ENCODE results near the gene BAZ2B.

Gene BAZ2B

GRCh38 chr2:159604159-159604558 is 12.2 kb downstream of the BAZ2B start:
- Histone ChIP-seq H3K4me3 (ENCODE audit: low read length) (no peak overlapping the region), H3K4me1 (ENCODE audit: insufficient read depth, low read length) (peaks cover 11% of the 10 kb centered on the region)

DNA sequence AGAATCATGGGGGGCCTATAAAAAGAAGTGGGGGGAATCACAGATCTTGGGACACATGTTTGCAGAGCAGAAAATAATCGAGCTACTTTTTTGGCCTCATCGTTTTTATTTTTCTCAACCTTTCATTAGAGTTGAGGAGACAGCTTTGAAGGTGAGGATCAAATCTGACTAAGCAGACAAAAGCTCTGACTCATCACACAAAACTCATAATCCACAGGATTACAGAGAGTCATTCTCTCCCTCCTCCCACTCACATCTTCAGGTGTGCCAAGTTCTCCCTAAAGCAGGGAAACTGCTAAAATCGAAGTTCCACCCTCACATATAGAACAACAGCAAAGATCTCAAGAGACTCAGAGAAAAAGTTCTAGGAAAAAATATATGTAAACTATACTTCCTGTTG is 15.6 kb downstream of the BAZ2B start:
- no peak overlapping the region for H3K9ac ChIP-seq (ENCODE audit: low read depth, low read length)
- peaks cover 5% of the 10 kb centered on the region; the same call in 1 of the 2 replicates for H3K4me1 ChIP-seq (ENCODE audit: insufficient read depth, low read length)
- H3K4me3 ChIP-seq (ENCODE audit: low read length), result no peak overlapping the region
- H3K27me3 ChIP-seq (ENCODE audit: insufficient read depth, low read length), result no peaks in the 10 kb centered on the region
- no peak overlapping the region for H3K27ac ChIP-seq (ENCODE audit: low read length)
- no peaks in the 10 kb centered on the region for H3K9me3 ChIP-seq (ENCODE audit: insufficient read depth, low read depth, low read length)
- no peaks in the 10 kb centered on the region for H3K36me3 ChIP-seq (ENCODE audit: insufficient read depth, low read depth, low read length)

More at GRCh38 chr2:159604159-159604558, 12.2 kb downstream of the BAZ2B start:
- no peaks in the 10 kb centered on the region for H3K36me3 ChIP-seq (ENCODE audit: insufficient read depth, low read depth, low read length)
- no peaks in the 10 kb centered on the region for H3K27me3 ChIP-seq (ENCODE audit: insufficient read depth, low read length)
- H3K27ac ChIP-seq (ENCODE audit: low read length), result no peak overlapping the region
- H3K9ac ChIP-seq (ENCODE audit: low read depth, low read length), result no peak overlapping the region
- no peaks in the 10 kb centered on the region for H3K9me3 ChIP-seq (ENCODE audit: insufficient read depth, low read depth, low read length)

GRCh38 chr2:159595410-159596046 is 20.8 kb downstream of the BAZ2B start:
- Histone ChIP-seq H3K4me1 (ENCODE audit: insufficient read depth, low read length) (no peaks in the 10 kb centered on the region), H3K27ac (ENCODE audit: low read length) (no peak overlapping the region), H3K9me3 (ENCODE audit: insufficient read depth, low read depth, low read length) (no peaks in the 10 kb centered on the region)

GRCh38 chr2:159592441-159592840 is 23.9 kb downstream of the BAZ2B start:
- H3K9me3 ChIP-seq (ENCODE audit: insufficient read depth, low read depth, low read length), result no peaks in the 10 kb centered on the region
- H3K4me1 ChIP-seq (ENCODE audit: insufficient read depth, low read length), result no peaks in the 10 kb centered on the region
- no peak overlapping the region for H3K4me3 ChIP-seq (ENCODE audit: low read length)
- no peaks in the 10 kb centered on the region for H3K36me3 ChIP-seq (ENCODE audit: insufficient read depth, low read depth, low read length)
- no peaks in the 10 kb centered on the region for H3K27me3 ChIP-seq (ENCODE audit: insufficient read depth, low read length)
- no peak overlapping the region for H3K9ac ChIP-seq (ENCODE audit: low read depth, low read length)
- no peak overlapping the region for H3K27ac ChIP-seq (ENCODE audit: low read length)

More at GRCh38 chr2:159595410-159596046, 20.8 kb downstream of the BAZ2B start:
- Histone ChIP-seq H3K9ac (ENCODE audit: low read depth, low read length) (no peak overlapping the region), H3K27me3 (ENCODE audit: insufficient read depth, low read length) (no peaks in the 10 kb centered on the region), H3K36me3 (ENCODE audit: insufficient read depth, low read depth, low read length) (no peaks in the 10 kb centered on the region), H3K4me3 (ENCODE audit: low read length) (no peak overlapping the region)

DNA sequence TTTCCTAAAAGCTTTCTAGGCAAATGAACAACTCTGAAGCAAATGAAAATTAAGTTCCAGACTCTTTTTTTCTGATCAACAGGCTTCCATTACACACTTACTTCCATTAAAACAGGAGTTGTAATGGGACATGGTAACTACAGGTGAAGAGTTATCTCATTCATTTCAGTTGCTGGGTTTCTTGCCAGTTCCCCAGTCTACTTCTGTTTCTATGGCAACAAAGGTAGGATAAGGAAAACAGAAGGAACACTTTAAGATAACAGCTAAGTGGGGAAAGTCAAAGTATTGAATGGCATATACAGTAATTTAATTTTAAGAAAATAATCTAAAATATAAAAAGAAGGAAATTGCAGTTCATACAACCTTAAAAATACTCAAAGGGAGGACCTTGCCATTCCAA is 25.1 kb downstream of the BAZ2B start:
- no peaks in the 10 kb centered on the region for H3K4me1 ChIP-seq (ENCODE audit: insufficient read depth, low read length)
- no peak overlapping the region for H3K4me3 ChIP-seq (ENCODE audit: low read length)
- no peaks in the 10 kb centered on the region for H3K36me3 ChIP-seq (ENCODE audit: insufficient read depth, low read depth, low read length)
- H3K9ac ChIP-seq (ENCODE audit: low read depth, low read length), result no peak overlapping the region
- H3K27ac ChIP-seq (ENCODE audit: low read length), result no peak overlapping the region
- no peaks in the 10 kb centered on the region for H3K9me3 ChIP-seq (ENCODE audit: insufficient read depth, low read depth, low read length)
- no peaks in the 10 kb centered on the region for H3K27me3 ChIP-seq (ENCODE audit: insufficient read depth, low read length)

- no peaks in the 10 kb centered on the region for H3K36me3 ChIP-seq (ENCODE audit: insufficient read depth, low read depth, low read length)
- no peaks in the 10 kb centered on the region for H3K27me3 ChIP-seq (ENCODE audit: insufficient read depth, low read length)
- no peak overlapping the region for H3K9ac ChIP-seq (ENCODE audit: low read depth, low read length)
- H3K4me1 ChIP-seq (ENCODE audit: insufficient read depth, low read length), result no peaks in the 10 kb centered on the region
- no peaks in the 10 kb centered on the region for H3K9me3 ChIP-seq (ENCODE audit: insufficient read depth, low read depth, low read length)
- no peak overlapping the region for H3K4me3 ChIP-seq (ENCODE audit: low read length)
- H3K27ac ChIP-seq (ENCODE audit: low read length), result no peak overlapping the region
Measured at GRCh38 chr2:159589286-159589685, 27.1 kb downstream of the BAZ2B start.

GRCh38 chr2:159586034-159586433 is 30.3 kb downstream of the BAZ2B start:
- H3K27me3 ChIP-seq (ENCODE audit: insufficient read depth, low read length), result no peaks in the 10 kb centered on the region
- H3K27ac ChIP-seq (ENCODE audit: low read length), result no peak overlapping the region
- H3K36me3 ChIP-seq (ENCODE audit: insufficient read depth, low read depth, low read length), result peaks cover 4% of the 10 kb centered on the region
- no peak overlapping the region for H3K4me3 ChIP-seq (ENCODE audit: low read length)
- no peaks in the 10 kb centered on the region for H3K9me3 ChIP-seq (ENCODE audit: insufficient read depth, low read depth, low read length)
- H3K9ac ChIP-seq (ENCODE audit: low read depth, low read length), result no peak overlapping the region
- no peaks in the 10 kb centered on the region for H3K4me1 ChIP-seq (ENCODE audit: insufficient read depth, low read length)

DNA sequence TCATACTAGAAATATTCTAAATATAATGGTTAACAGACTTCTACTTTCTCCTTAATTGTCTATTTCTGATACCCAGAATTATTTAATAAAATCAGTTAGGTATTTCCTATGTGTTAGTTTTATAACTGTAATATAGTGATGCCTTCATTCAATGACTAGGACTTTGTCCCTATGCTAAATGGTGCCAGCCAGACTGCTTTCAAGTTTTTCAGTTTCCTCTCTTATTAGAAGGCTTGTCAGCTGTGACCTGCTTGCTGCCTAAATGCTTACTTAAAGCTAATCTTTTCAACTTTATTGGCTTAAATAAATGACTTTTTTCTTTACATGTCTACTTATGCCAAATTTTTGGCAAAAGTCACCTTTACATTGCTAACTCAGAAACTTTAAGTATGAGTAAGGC is 30.7 kb downstream of the BAZ2B start:
- H3K27ac ChIP-seq (ENCODE audit: low read length), result no peak overlapping the region
- H3K9me3 ChIP-seq (ENCODE audit: insufficient read depth, low read depth, low read length), result no peaks in the 10 kb centered on the region
- H3K27me3 ChIP-seq (ENCODE audit: insufficient read depth, low read length), result no peaks in the 10 kb centered on the region
- H3K4me1 ChIP-seq (ENCODE audit: insufficient read depth, low read length), result no peaks in the 10 kb centered on the region
- H3K36me3 ChIP-seq (ENCODE audit: insufficient read depth, low read depth, low read length), result peaks cover 4% of the 10 kb centered on the region
- no peak overlapping the region for H3K9ac ChIP-seq (ENCODE audit: low read depth, low read length)
- no peak overlapping the region for H3K4me3 ChIP-seq (ENCODE audit: low read length)

- H3K4me1 ChIP-seq (ENCODE audit: insufficient read depth, low read length), result no peaks in the 10 kb centered on the region
- H3K9ac ChIP-seq (ENCODE audit: low read depth, low read length), result no peak overlapping the region
- no peaks in the 10 kb centered on the region for H3K27me3 ChIP-seq (ENCODE audit: insufficient read depth, low read length)
- H3K36me3 ChIP-seq (ENCODE audit: insufficient read depth, low read depth, low read length), result peaks cover 4% of the 10 kb centered on the region
- no peak overlapping the region for H3K4me3 ChIP-seq (ENCODE audit: low read length)
- H3K27ac ChIP-seq (ENCODE audit: low read length), result no peak overlapping the region
- no peaks in the 10 kb centered on the region for H3K9me3 ChIP-seq (ENCODE audit: insufficient read depth, low read depth, low read length)
Measured at GRCh38 chr2:159584796-159585195, 31.6 kb downstream of the BAZ2B start.

DNA sequence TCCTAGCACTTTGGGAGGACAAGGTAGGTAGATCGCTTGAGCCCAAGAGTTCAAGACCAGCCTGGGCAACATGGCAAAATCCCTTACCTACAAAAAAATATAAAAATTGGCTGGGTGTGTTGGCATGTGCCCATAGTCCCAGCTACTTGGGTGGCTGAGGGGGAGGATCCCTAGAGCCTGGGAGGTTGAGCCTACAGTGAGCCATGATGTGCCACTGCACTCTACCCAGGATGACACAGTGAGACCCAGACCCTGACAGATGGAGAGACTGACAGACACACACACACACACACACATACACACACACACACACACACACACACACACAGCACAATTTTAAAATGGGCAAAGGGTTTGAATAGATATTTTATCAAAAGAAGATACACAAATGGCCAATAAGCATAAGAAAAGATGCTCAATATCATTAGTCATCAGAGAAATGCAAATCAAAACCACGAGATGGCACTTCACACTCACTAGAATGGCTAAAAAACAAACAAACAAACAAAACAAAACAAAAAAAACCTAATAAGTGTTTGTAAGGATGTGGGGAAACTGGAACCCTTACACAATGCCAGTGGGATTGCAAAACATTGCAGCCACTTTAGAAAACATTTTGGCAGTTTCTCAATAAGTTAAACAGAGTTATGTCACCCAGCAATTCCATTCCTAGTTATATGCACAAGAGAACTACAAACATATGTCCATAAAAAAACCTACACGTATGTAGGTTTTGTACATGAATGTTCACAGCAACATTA is 42.3 kb downstream of the BAZ2B start:
- Histone ChIP-seq H3K27ac (ENCODE audit: low read length) (no peak overlapping the region), H3K9me3 (ENCODE audit: insufficient read depth, low read depth, low read length) (peaks cover 14% of the 10 kb centered on the region), H3K27me3 (ENCODE audit: insufficient read depth, low read length) (no peaks in the 10 kb centered on the region), H3K36me3 (ENCODE audit: insufficient read depth, low read depth, low read length) (peaks cover 9% of the 10 kb centered on the region; the same call in 1 of the 2 replicates), H3K4me1 (ENCODE audit: insufficient read depth, low read length) (peaks cover 10% of the 10 kb centered on the region; the same call in 1 of the 2 replicates), H3K4me3 (ENCODE audit: low read length) (no peak overlapping the region), H3K9ac (ENCODE audit: low read depth, low read length) (no peak overlapping the region)

GRCh38 chr2:159573294-159573693 is 43.1 kb downstream of the BAZ2B start:
- no peak overlapping the region for H3K27ac ChIP-seq (ENCODE audit: low read length)
- H3K4me3 ChIP-seq (ENCODE audit: low read length), result no peak overlapping the region
- no peaks in the 10 kb centered on the region for H3K27me3 ChIP-seq (ENCODE audit: insufficient read depth, low read length)
- peaks cover 14% of the 10 kb centered on the region for H3K9me3 ChIP-seq (ENCODE audit: insufficient read depth, low read depth, low read length)
- peaks cover 9% of the 10 kb centered on the region; the same call in 1 of the 2 replicates for H3K36me3 ChIP-seq (ENCODE audit: insufficient read depth, low read depth, low read length)
- H3K9ac ChIP-seq (ENCODE audit: low read depth, low read length), result no peak overlapping the region
- H3K4me1 ChIP-seq (ENCODE audit: insufficient read depth, low read length), result peaks cover 10% of the 10 kb centered on the region; the same call in 1 of the 2 replicates

DNA sequence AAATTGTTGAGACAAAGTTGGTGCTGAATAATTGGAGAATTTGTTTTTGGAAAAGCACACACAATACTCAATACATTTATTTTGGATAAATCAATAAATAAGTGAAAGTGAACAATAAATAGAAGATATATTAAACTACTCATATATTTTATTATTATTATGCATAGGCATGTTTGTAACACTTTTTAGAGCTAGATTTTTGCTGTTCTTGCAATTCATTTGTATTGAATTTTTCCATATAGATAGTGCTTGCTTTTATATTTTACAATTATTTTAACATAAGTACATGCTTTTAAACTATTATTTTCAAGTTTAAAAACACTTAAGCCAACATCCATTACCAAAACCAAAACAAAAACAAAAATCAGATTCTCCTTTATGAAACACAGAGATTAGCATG is 43.9 kb downstream of the BAZ2B start:
- Histone ChIP-seq H3K9ac (ENCODE audit: low read depth, low read length) (no peak overlapping the region), H3K4me3 (ENCODE audit: low read length) (no peak overlapping the region), H3K27ac (ENCODE audit: low read length) (no peak overlapping the region), H3K27me3 (ENCODE audit: insufficient read depth, low read length) (no peaks in the 10 kb centered on the region), H3K36me3 (ENCODE audit: insufficient read depth, low read depth, low read length) (peaks cover 9% of the 10 kb centered on the region; the same call in 1 of the 2 replicates), H3K4me1 (ENCODE audit: insufficient read depth, low read length) (peaks cover 10% of the 10 kb centered on the region; the same call in 1 of the 2 replicates), H3K9me3 (ENCODE audit: insufficient read depth, low read depth, low read length) (peaks cover 14% of the 10 kb centered on the region)

All from iPS-20b (cell line).